ENCODE data around the gene NKTR. TPM values are rescaled to one million over a fixed set of nuclear protein-coding genes. Genes with fewer than 3 reads are reported as not detected.
A peak's percentile ranks its signal among the peaks of the same experiment; 100 is the strongest.

NKTR gene
- total RNA-seq, 1 donor from 2014 or later, result 73.7 TPM

DNA sequence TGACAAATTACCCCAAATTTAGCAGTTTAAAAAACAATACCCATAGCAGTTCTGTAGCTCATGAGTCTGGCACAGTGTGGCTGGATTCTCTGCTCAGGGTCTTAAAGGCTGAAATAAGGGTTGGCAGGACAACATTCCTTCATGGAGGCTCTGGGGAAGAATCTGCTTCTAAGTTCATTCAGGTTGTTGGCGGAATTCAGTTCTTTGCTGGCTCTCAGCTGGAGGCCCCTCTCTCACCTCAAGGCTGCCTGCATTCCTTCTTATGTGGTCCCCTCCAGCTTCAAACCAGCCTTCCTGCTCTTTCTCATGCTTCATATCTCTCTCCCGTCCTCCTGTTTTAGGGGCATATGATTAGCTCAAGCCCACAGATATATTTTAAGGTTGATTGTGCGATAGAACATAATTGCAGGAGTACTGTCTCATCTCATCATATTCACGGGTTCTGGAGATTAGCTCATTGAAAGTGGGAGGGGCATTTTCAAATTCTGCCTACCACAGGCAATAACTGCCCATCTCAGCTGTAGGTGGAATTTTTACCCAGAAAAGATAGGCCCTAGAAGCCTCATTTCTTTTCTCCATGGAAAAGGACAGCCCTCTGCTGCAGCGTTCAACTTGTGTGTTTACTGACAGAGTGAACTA, 47.5 kb downstream of the NKTR start:
- H3K36me3 Mint-ChIP-seq (ENCODE audit: unreplicated experiment), result peaks cover 30% of the 10 kb centered on the region
- peaks cover 32% of the 10 kb centered on the region for H3K4me1 Mint-ChIP-seq (ENCODE audit: unreplicated experiment)
- H3K27me3 Mint-ChIP-seq (ENCODE audit: unreplicated experiment), result no peaks in the 10 kb centered on the region
- H3K4me3 Mint-ChIP-seq (ENCODE audit: unreplicated experiment), result no peak overlapping the region
- H3K9me3 Mint-ChIP-seq (ENCODE audit: unreplicated experiment), result no peaks in the 10 kb centered on the region
- DNase-seq (ENCODE audit: extremely low spot score, unreplicated experiment), result no peak
- TF ChIP-seq, protein P1, sequence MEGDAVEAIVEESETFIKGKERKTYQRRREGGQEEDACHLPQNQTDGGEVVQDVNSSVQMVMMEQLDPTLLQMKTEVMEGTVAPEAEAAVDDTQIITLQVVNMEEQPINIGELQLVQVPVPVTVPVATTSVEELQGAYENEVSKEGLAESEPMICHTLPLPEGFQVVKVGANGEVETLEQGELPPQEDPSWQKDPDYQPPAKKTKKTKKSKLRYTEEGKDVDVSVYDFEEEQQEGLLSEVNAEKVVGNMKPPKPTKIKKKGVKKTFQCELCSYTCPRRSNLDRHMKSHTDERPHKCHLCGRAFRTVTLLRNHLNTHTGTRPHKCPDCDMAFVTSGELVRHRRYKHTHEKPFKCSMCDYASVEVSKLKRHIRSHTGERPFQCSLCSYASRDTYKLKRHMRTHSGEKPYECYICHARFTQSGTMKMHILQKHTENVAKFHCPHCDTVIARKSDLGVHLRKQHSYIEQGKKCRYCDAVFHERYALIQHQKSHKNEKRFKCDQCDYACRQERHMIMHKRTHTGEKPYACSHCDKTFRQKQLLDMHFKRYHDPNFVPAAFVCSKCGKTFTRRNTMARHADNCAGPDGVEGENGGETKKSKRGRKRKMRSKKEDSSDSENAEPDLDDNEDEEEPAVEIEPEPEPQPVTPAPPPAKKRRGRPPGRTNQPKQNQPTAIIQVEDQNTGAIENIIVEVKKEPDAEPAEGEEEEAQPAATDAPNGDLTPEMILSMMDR (IDR thresholded peaks at IDR 0.05), result no peak
- no peak overlapping the region for H3K27ac Mint-ChIP-seq (ENCODE audit: unreplicated experiment)

DNA sequence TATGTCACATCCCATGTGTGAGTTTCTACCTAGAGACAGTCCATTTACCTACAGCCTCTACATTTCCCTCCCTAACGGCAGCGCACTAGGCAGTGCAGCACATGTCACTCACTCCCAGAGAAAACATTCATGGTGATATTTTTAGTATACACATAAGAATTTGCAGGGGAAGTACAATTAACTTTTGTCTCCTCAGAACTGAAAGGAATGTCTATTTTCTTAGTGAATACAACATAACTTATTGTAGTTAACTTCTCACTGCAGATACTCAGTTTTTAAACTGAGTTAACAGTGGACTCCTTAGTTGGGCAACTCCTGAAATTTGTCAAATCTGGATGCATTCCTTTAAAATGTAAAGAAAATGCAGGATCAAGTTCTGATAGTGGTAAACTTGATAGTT, 48.5 kb downstream of the NKTR start:
- Mint-ChIP-seq H3K36me3 (ENCODE audit: unreplicated experiment) (peaks cover 23% of the 10 kb centered on the region), H3K9me3 (ENCODE audit: unreplicated experiment) (no peaks in the 10 kb centered on the region), H3K4me3 (ENCODE audit: unreplicated experiment) (no peak overlapping the region), H3K4me1 (ENCODE audit: unreplicated experiment) (peaks cover 40% of the 10 kb centered on the region), H3K27me3 (ENCODE audit: unreplicated experiment) (no peaks in the 10 kb centered on the region), H3K27ac (ENCODE audit: unreplicated experiment) (peak overlapping the region; percentile 29)
- DNase-seq (ENCODE audit: extremely low spot score, unreplicated experiment), result no peak
- TF ChIP-seq, protein P1 (IDR thresholded peaks at IDR 0.05), result no peak

DNA sequence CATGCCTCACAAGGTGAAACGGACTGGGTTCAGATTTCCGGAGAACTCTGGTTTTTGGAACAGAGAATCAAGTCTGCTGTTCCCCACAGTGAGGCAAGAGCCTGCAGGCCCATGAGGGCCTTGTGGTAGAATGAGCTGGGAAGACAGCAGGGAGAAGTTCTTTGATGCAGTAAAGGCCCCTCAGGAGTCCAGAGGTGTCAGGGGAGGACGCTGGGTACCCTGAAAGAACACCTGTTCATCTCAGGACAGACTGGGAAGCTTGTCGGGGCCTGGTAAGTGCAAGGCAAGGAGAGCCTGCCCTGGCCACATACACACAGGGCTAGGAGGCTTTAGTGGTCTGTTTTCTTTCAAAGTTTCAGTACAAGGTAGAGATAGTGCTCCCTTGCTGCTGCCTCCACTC, 49.3 kb downstream of the NKTR start:
- peaks cover 40% of the 10 kb centered on the region for H3K4me1 Mint-ChIP-seq (ENCODE audit: unreplicated experiment)
- DNase-seq (ENCODE audit: extremely low spot score, unreplicated experiment), result no peak
- H3K27me3 Mint-ChIP-seq (ENCODE audit: unreplicated experiment), result no peaks in the 10 kb centered on the region
- no peak overlapping the region for H3K27ac Mint-ChIP-seq (ENCODE audit: unreplicated experiment)
- TF ChIP-seq, protein P1 (IDR thresholded peaks at IDR 0.05), result no peak
- no peaks in the 10 kb centered on the region for H3K9me3 Mint-ChIP-seq (ENCODE audit: unreplicated experiment)
- no peak overlapping the region for H3K4me3 Mint-ChIP-seq (ENCODE audit: unreplicated experiment)
- H3K36me3 Mint-ChIP-seq (ENCODE audit: unreplicated experiment), result peaks cover 18% of the 10 kb centered on the region

DNA sequence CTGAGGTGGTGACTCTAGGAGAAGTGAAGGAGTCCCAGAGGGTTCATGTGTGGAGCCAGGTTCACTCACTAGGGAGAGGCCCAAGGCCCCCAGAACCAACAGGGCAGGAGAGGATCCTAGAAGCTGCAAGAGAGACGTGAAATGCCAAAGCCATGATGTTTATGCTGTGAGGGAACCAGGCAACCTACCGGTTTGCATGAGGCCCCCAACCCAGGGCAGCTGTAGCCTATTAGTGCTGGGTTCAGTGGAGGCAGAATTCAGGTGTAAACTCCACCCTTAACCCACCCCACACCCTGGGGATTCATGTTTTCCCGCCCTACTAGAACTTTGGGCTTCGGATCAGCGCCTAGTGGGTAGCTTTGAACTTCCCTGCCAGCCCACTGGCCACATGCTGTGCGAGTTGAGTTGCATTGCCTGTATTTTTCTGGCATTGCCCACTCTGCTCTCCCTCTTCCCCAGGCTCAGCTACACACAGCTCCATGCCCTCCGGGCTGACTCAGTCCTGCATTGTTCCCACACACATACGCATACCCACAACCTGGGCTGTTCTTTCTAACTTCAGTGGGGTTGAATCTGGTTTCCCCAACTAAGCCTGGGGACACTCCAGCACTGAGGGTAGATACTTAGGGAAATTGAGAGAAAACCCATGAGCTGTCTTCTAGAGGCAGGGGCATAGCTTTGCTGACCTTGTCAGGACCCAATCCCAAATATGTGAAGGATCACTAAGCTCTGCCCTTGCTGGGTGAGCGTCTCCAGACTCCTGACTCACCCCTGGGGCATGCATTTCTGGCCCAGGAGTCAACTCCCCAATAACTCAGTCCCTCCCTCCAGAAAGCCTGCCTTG, 51.0 kb downstream of the NKTR start:
- no peaks in the 10 kb centered on the region for H3K27me3 Mint-ChIP-seq (ENCODE audit: unreplicated experiment)
- peak overlapping the region; percentile 88 for H3K27ac Mint-ChIP-seq (ENCODE audit: unreplicated experiment)
- H3K4me1 Mint-ChIP-seq (ENCODE audit: unreplicated experiment), result peaks cover 54% of the 10 kb centered on the region
- no peak for DNase-seq (ENCODE audit: extremely low spot score, unreplicated experiment)
- H3K36me3 Mint-ChIP-seq (ENCODE audit: unreplicated experiment), result peaks cover 13% of the 10 kb centered on the region
- TF ChIP-seq, protein P1 (IDR thresholded peaks at IDR 0.05), result no peak
- peak overlapping the region; percentile 33 for H3K4me3 Mint-ChIP-seq (ENCODE audit: unreplicated experiment)
- H3K9me3 Mint-ChIP-seq (ENCODE audit: unreplicated experiment), result no peaks in the 10 kb centered on the region

DNA sequence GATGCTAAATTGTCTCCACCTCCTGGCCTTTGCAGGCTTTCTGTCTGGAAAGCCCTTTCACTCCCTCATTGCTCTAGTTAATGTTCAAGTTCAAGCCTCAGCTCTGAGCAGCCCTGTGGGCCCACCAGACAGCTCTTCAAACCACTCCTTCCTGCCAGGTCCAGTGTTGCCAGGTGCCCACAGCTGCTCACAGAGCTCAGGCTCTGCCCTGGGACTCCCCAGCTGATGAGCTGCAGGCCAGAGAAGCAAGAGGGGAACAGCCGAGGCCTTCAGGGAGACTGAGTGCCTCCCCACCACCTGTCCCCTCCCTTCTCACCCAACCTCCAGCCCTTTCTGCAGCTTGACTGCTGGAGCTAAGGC, 51.7 kb downstream of the NKTR start:
- TF ChIP-seq, protein P1 (IDR thresholded peaks at IDR 0.05), result no peak
- Mint-ChIP-seq H3K36me3 (ENCODE audit: unreplicated experiment) (peaks cover 10% of the 10 kb centered on the region), H3K9me3 (ENCODE audit: unreplicated experiment) (no peaks in the 10 kb centered on the region), H3K4me1 (ENCODE audit: unreplicated experiment) (peaks cover 55% of the 10 kb centered on the region), H3K4me3 (ENCODE audit: unreplicated experiment) (peak overlapping the region; percentile 33), H3K27ac (ENCODE audit: unreplicated experiment) (peak overlapping the region; percentile 88), H3K27me3 (ENCODE audit: unreplicated experiment) (no peaks in the 10 kb centered on the region)
- no peak for DNase-seq (ENCODE audit: extremely low spot score, unreplicated experiment)
